Keratinocyte (primary cell): ENCODE data around the gene ANKRD6. TPM values are rescaled to one million over a fixed set of nuclear protein-coding genes. Genes with fewer than 3 reads are reported as not detected.

Experiments used
- DNase-seq: peaks from one replicate; pipeline ENCODE4 v3.0.0-alpha.2; 2011; ENCODE audit warnings: low read depth, missing footprints, low spot score
- FAIRE-seq: peaks from 2 replicates; lab custom pipeline; 2011; peaks lifted over from hg19 to GRCh38; lab: Jason Lieb, UNC
- H2AFZ ChIP-seq: 2 replicates; pipeline ENCODE4 v1.6.0; 2012; ENCODE audit warnings: low read length, control low read depth, inconsistent platforms; ENCODE audit not compliant: control insufficient read depth
- H3K27ac ChIP-seq: 2 replicates; pipeline ENCODE4 v1.5.1; 2011; ENCODE audit warnings: low read length; ENCODE audit not compliant: control insufficient read depth, insufficient read depth
- H3K27me3 ChIP-seq: 3 replicates; pipeline ENCODE4 v1.6.0; 2011; ENCODE audit warnings: low read length; ENCODE audit not compliant: control insufficient read depth, insufficient read depth; ENCODE audit errors: extremely low read depth
- H3K36me3 ChIP-seq, 2 experiments: 2 replicates in 1 of 2; 3 replicates in 1 of 2; pipeline ENCODE4 v1.5.1; 2011; ENCODE audit warnings: low read length in 2 of 2, mild to moderate bottlenecking in 1 of 2; ENCODE audit not compliant: control insufficient read depth in 2 of 2, insufficient read depth in 2 of 2; ENCODE audit errors: extremely low read depth in 1 of 2
- H3K4me1 ChIP-seq: 3 replicates; pipeline ENCODE4 v1.5.1; 2011; ENCODE audit warnings: low read length; ENCODE audit not compliant: control insufficient read depth, insufficient read depth; ENCODE audit errors: extremely low read depth
- H3K4me2 ChIP-seq: 3 replicates; pipeline ENCODE4 v1.6.0; 2011; ENCODE audit warnings: low read depth, low read length; ENCODE audit not compliant: control insufficient read depth, insufficient read depth; ENCODE audit errors: extremely low read depth
- H3K4me3 ChIP-seq, 3 experiments: fragments of 200-600 bp in 1 of 3; sonication (generic) in 1 of 3; 2 replicates in 2 of 3; 3 replicates in 1 of 3; pipeline ENCODE4 v1.5.1; 2011 to 2016; ENCODE audit warnings: low read length in 3 of 3, mild to moderate bottlenecking in 3 of 3, control low read depth in 2 of 3, inconsistent platforms in 1 of 3, low read depth in 1 of 3, mixed read lengths in 1 of 3, mixed run types in 1 of 3, moderate library complexity in 1 of 3; ENCODE audit not compliant: control insufficient read depth in 2 of 3, insufficient read depth in 2 of 3; ENCODE audit errors: extremely low read depth in 1 of 3
- H3K79me2 ChIP-seq: 2 replicates; pipeline ENCODE4 v1.6.0; 2012; ENCODE audit warnings: low read length; ENCODE audit not compliant: control insufficient read depth, insufficient read depth
- H3K9ac ChIP-seq: 3 replicates; pipeline ENCODE4 v1.6.0; 2011; ENCODE audit warnings: low read length; ENCODE audit not compliant: control insufficient read depth, insufficient read depth; ENCODE audit errors: extremely low read depth
- H3K9me1 ChIP-seq: 3 replicates; pipeline ENCODE4 v1.6.0; 2011; ENCODE audit warnings: low read length; ENCODE audit not compliant: control insufficient read depth, insufficient read depth; ENCODE audit errors: extremely low read depth
- H3K9me3 ChIP-seq: 2 replicates; pipeline ENCODE4 v1.5.1; 2012; ENCODE audit warnings: low read depth, low read length; ENCODE audit not compliant: control insufficient read depth
- H4K20me1 ChIP-seq: 3 replicates; pipeline ENCODE4 v1.6.0; 2011; ENCODE audit warnings: low read length; ENCODE audit not compliant: control insufficient read depth, insufficient read depth; ENCODE audit errors: extremely low read depth
- EZH2 ChIP-seq: IDR thresholded peaks from one replicate; pipeline ENCODE4 v1.6.1; 2012; ENCODE audit warnings: inconsistent platforms, mild to moderate bottlenecking, low read length, moderate library complexity
- dilution Hi-C: fragments of 300-500 bp; cut with MboI; formaldehyde crosslinking; loops from one replicate; pipeline ENCODE4 v1.7.0; 2020; ENCODE audit warnings: low sequenced_read_pairs; ENCODE audit not compliant: extremely low pct_ligation_motif_present
- polyA plus RNA-seq, 5 experiments: library from polyadenylated mRNA; depleted of rRNA in 3 of 5; stranded (reverse) in 3 of 5; stranded (forward) in 1 of 5; unstranded in 1 of 5; fragments of >200 nt; gene quantifications; 1 replicate in 1 of 5; 2 replicates in 3 of 5; 3 replicates in 1 of 5; pipeline versions ENCODE4 v1.2.1 to v1.2.3, GENCODE V29; 2011 to 2012; ENCODE audit warnings: missing spikeins in 2 of 5, low read depth in 1 of 5, low replicate concordance in 1 of 5
- TF ChIP-seq, protein P1 (sequence below), 3 experiments: IDR thresholded peaks in 1 of 3; conservative IDR thresholded peaks in 1 of 3; optimal IDR thresholded peaks in 1 of 3; 2 replicates in 2 of 3; 3 replicates in 1 of 3; pipeline versions ENCODE3 to v1.5.1; 2011; ENCODE audit warnings: low read length in 3 of 3, mild to moderate bottlenecking in 3 of 3, moderate library complexity in 2 of 3, control low read depth in 1 of 3, inconsistent platforms in 1 of 3; ENCODE audit not compliant: insufficient read depth in 2 of 3; ENCODE audit errors: extremely low read depth in 1 of 3

The ANKRD6 gene
- polyA plus RNA-seq, 1 donor (not counting 4 experiments of a cell fraction or from before 2014, with no cell fraction given) = 5.7 TPM

DNA sequence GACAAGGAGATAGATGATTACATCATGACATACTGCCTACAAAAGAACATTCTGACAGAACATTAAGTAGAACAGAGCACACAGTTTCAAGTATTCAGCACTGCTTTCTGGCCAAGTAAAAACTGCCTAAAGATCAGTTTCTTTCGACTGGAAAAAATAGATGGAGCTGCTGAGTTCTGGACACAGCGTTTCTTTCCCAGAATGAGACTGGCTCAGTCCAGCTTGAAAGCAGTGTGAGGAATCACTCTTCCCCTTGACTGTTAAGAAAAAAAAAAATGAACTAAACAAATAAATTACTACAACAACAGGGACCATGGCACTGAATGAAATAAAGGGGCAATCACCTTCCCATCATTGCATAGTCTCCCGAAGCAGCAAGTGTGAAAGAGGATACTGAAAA lies 210.0 kb downstream of the ANKRD6 start:
- peaks cover 14 to 17% of the 10 kb centered on the region in 2 experiments for H3K36me3 ChIP-seq
- H3K4me2 ChIP-seq = no peak overlapping the region
- peaks cover 6% of the 10 kb centered on the region for H3K79me2 ChIP-seq
- DNase-seq = no peak
- H3K9ac ChIP-seq = no peak overlapping the region
- H3K4me3 ChIP-seq = no peak overlapping the region
- dilution Hi-C loops = no loop called here
- H4K20me1 ChIP-seq = no peaks in the 10 kb centered on the region
- H3K9me1 ChIP-seq = no peaks in the 10 kb centered on the region
- no peak for TF ChIP-seq EZH2
- TF ChIP-seq, protein P1, sequence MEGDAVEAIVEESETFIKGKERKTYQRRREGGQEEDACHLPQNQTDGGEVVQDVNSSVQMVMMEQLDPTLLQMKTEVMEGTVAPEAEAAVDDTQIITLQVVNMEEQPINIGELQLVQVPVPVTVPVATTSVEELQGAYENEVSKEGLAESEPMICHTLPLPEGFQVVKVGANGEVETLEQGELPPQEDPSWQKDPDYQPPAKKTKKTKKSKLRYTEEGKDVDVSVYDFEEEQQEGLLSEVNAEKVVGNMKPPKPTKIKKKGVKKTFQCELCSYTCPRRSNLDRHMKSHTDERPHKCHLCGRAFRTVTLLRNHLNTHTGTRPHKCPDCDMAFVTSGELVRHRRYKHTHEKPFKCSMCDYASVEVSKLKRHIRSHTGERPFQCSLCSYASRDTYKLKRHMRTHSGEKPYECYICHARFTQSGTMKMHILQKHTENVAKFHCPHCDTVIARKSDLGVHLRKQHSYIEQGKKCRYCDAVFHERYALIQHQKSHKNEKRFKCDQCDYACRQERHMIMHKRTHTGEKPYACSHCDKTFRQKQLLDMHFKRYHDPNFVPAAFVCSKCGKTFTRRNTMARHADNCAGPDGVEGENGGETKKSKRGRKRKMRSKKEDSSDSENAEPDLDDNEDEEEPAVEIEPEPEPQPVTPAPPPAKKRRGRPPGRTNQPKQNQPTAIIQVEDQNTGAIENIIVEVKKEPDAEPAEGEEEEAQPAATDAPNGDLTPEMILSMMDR (optimal IDR thresholded peaks at IDR 0.05 in 1 of 3, IDR thresholded peaks at IDR 0.05 in 1 of 3, conservative IDR thresholded peaks at IDR 0.05 in 1 of 3; ENCODE audit: extremely low read depth in 1 of 3, insufficient read depth in 2 of 3, low read length in 3 of 3) = no peak
- H3K27me3 ChIP-seq = no peaks in the 10 kb centered on the region
- H3K9me3 ChIP-seq = no peaks in the 10 kb centered on the region
- no peak overlapping the region for H2AFZ ChIP-seq
- peaks cover 15% of the 10 kb centered on the region for H3K4me1 ChIP-seq
- no peak overlapping the region for H3K27ac ChIP-seq
- no peak for FAIRE-seq

- Histone ChIP-seq H3K9me3 (no peaks in the 10 kb centered on the region), H3K4me2 (no peak overlapping the region), H3K4me3 (no peak overlapping the region), H2AFZ (no peak overlapping the region), H3K9me1 (no peaks in the 10 kb centered on the region), H3K4me1 (peaks cover 15% of the 10 kb centered on the region), H3K9ac (no peak overlapping the region), H3K27me3 (no peaks in the 10 kb centered on the region), H3K36me3 (peaks cover 17 to 18% of the 10 kb centered on the region in 2 experiments), H4K20me1 (no peaks in the 10 kb centered on the region), H3K27ac (no peak overlapping the region), H3K79me2 (peaks cover 5% of the 10 kb centered on the region)
- DNase-seq (no peak), FAIRE-seq (no peak)
- no peak for TF ChIP-seq EZH2
- TF ChIP-seq, protein P1 (optimal IDR thresholded peaks at IDR 0.05 in 1 of 3, IDR thresholded peaks at IDR 0.05 in 1 of 3, conservative IDR thresholded peaks at IDR 0.05 in 1 of 3; ENCODE audit: extremely low read depth in 1 of 3, insufficient read depth in 2 of 3, low read length in 3 of 3) = no peak
- dilution Hi-C loops = no loop called here
These were observed 210.5 kb downstream of the ANKRD6 start for GRCh38 chr6:89643406-89643805.
